NB4 (cell line): ENCODE results near the gene TBC1D2B.

Experiments used
- POLR2A ChIP-seq: IDR thresholded peaks from 2 replicates; pipeline ENCODE4 v1.6.1; 2011; ENCODE audit warnings: mild to moderate bottlenecking; ENCODE audit not compliant: insufficient read length; ENCODE audit errors: extremely low read depth
- TF ChIP-seq, protein P1 (sequence below): IDR thresholded peaks from one replicate; pipeline ENCODE4 v1.5.1; 2012; ENCODE audit warnings: low read depth, low read length
- TF ChIP-seq, protein P2 (sequence below): IDR thresholded peaks from 2 replicates; pipeline ENCODE4 v1.6.1; 2011; ENCODE audit warnings: low read depth, low read length

DNA sequence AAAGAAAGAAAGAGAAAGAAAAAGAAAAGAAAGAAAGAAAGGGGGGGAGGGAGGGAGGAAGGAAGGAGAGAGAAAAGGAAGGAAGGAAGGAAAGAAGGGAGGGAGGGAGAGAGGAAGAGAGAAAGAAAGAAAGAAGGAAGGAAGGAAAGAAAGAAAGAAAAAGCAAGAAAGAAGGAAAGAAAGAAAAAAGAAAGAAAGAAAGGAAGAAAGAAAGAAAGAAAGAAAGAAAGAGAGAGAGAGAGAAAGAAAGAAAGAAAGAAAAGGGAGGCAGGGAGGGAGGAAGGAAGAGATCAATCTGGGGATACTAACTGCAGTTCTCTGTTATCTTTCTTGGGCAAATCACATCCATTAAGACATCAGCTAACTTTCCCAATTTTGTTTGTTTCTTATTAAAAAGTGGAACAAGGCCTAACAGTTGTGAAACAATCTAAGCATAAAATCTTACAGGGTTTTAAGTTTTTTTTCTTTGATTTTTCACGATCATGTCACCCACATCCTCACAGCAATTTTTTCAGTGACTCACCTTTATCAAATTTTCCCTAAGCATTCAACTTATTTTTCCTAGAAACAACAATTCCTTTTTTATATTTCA, 36.8 kb downstream of the TBC1D2B start:
- TF ChIP-seq, protein P1, sequence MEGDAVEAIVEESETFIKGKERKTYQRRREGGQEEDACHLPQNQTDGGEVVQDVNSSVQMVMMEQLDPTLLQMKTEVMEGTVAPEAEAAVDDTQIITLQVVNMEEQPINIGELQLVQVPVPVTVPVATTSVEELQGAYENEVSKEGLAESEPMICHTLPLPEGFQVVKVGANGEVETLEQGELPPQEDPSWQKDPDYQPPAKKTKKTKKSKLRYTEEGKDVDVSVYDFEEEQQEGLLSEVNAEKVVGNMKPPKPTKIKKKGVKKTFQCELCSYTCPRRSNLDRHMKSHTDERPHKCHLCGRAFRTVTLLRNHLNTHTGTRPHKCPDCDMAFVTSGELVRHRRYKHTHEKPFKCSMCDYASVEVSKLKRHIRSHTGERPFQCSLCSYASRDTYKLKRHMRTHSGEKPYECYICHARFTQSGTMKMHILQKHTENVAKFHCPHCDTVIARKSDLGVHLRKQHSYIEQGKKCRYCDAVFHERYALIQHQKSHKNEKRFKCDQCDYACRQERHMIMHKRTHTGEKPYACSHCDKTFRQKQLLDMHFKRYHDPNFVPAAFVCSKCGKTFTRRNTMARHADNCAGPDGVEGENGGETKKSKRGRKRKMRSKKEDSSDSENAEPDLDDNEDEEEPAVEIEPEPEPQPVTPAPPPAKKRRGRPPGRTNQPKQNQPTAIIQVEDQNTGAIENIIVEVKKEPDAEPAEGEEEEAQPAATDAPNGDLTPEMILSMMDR: no peak
- TF ChIP-seq POLR2A: no peak
- TF ChIP-seq, protein P2, sequence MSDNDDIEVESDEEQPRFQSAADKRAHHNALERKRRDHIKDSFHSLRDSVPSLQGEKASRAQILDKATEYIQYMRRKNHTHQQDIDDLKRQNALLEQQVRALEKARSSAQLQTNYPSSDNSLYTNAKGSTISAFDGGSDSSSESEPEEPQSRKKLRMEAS: no peak
